ENCODE measurements around the gene MYO16. TPM values are rescaled to one million over a fixed set of nuclear protein-coding genes. Genes with fewer than 3 reads are reported as not detected.

Gene MYO16
- total RNA-seq, 6 experiments from 2014 or later = not detected

- Mint-ChIP-seq H3K36me3 (ENCODE audit: low read depth) (no peaks in the 10 kb centered on the region), H3K9me3 (no peaks in the 10 kb centered on the region), H3K4me1 (ENCODE audit: low read depth) (no peaks in the 10 kb centered on the region), H3K4me3 (no peak overlapping the region), H3K27ac (no peak overlapping the region), H3K27me3 (ENCODE audit: insufficient read depth) (peaks cover 18% of the 10 kb centered on the region)
- no peak for TF ChIP-seq CTCF (IDR thresholded peaks at IDR 0.05)
- no peak for DNase-seq
These were observed 496.8 kb downstream of the MYO16 start for GRCh38 chr13:109126178-109126577.

- no peaks in the 10 kb centered on the region for H3K9me3 Mint-ChIP-seq
- DNase-seq = no peak
- TF ChIP-seq CTCF (IDR thresholded peaks at IDR 0.05) = no peak
- H3K4me3 Mint-ChIP-seq = no peak overlapping the region
- no peaks in the 10 kb centered on the region for H3K4me1 Mint-ChIP-seq (ENCODE audit: low read depth)
- peaks cover 20% of the 10 kb centered on the region for H3K27me3 Mint-ChIP-seq (ENCODE audit: insufficient read depth)
- H3K27ac Mint-ChIP-seq = no peak overlapping the region
- H3K36me3 Mint-ChIP-seq (ENCODE audit: low read depth) = no peaks in the 10 kb centered on the region
These were observed 497.7 kb downstream of the MYO16 start for GRCh38 chr13:109126891-109127641.

GRCh38 chr13:109128121-109128520, 498.7 kb downstream of the MYO16 start:
- H3K4me1 Mint-ChIP-seq (ENCODE audit: low read depth) = no peaks in the 10 kb centered on the region
- no peaks in the 10 kb centered on the region for H3K36me3 Mint-ChIP-seq (ENCODE audit: low read depth)
- no peak for TF ChIP-seq CTCF (IDR thresholded peaks at IDR 0.05)
- no peak for DNase-seq
- H3K27me3 Mint-ChIP-seq (ENCODE audit: insufficient read depth) = peaks cover 20% of the 10 kb centered on the region
- H3K9me3 Mint-ChIP-seq = no peaks in the 10 kb centered on the region
- no peak overlapping the region for H3K27ac Mint-ChIP-seq
- H3K4me3 Mint-ChIP-seq = no peak overlapping the region

GRCh38 chr13:109130093-109130835, 500.9 kb downstream of the MYO16 start:
- Mint-ChIP-seq H3K27me3 (ENCODE audit: insufficient read depth) (peaks cover 19% of the 10 kb centered on the region), H3K4me1 (ENCODE audit: low read depth) (no peaks in the 10 kb centered on the region), H3K27ac (no peak overlapping the region), H3K36me3 (ENCODE audit: low read depth) (no peaks in the 10 kb centered on the region), H3K4me3 (no peak overlapping the region), H3K9me3 (no peaks in the 10 kb centered on the region)
- no peak for TF ChIP-seq CTCF (IDR thresholded peaks at IDR 0.05)
- DNase-seq = no peak

GRCh38 chr13:109131698-109132257, 502.4 kb downstream of the MYO16 start:
- no peak overlapping the region for H3K27ac Mint-ChIP-seq
- no peak for DNase-seq
- no peak for TF ChIP-seq CTCF (IDR thresholded peaks at IDR 0.05)
- no peaks in the 10 kb centered on the region for H3K4me1 Mint-ChIP-seq (ENCODE audit: low read depth)
- H3K36me3 Mint-ChIP-seq (ENCODE audit: low read depth) = no peaks in the 10 kb centered on the region
- no peaks in the 10 kb centered on the region for H3K9me3 Mint-ChIP-seq
- no peak overlapping the region for H3K4me3 Mint-ChIP-seq
- peaks cover 17% of the 10 kb centered on the region for H3K27me3 Mint-ChIP-seq (ENCODE audit: insufficient read depth)

All from HFFc6 (cell line).